DOHH2 (cell line): ENCODE measurements around the gene NET1.

Experiments used
- H3F3A ChIP-seq: fragments of 200-600 bp; sonication (generic), shearing (Covaris generic); 2 replicates; pipeline ENCODE4 v1.6.0; 2016; ENCODE audit warnings: antibody characterized with exemption, mild to moderate bottlenecking; ENCODE audit not compliant: control insufficient read depth, insufficient read depth
- H3K27ac ChIP-seq: fragments of 200-600 bp; sonication (generic); 2 replicates; pipeline ENCODE4 v1.5.1; 2014; ENCODE audit warnings: low read depth, mild to moderate bottlenecking, low read length, moderate library complexity
- H3K27me3 ChIP-seq: fragments of 200-600 bp; sonication (generic); 2 replicates; pipeline ENCODE4 v1.6.1; 2014; ENCODE audit warnings: mild to moderate bottlenecking, low read length, mixed read lengths; ENCODE audit not compliant: control insufficient read depth
- H3K36me3 ChIP-seq: fragments of 200-600 bp; sonication (generic); 2 replicates; pipeline ENCODE4 v1.6.1; 2014; ENCODE audit warnings: mild to moderate bottlenecking, low read length, moderate library complexity, mixed read lengths; ENCODE audit not compliant: control insufficient read depth
- H3K4me1 ChIP-seq: fragments of 200-600 bp; sonication (generic); 2 replicates; pipeline ENCODE4 v1.6.1; 2014; ENCODE audit warnings: mild to moderate bottlenecking, low read length, mixed read lengths; ENCODE audit not compliant: control insufficient read depth
- H3K4me2 ChIP-seq: fragments of 200-600 bp; sonication (generic); 2 replicates; pipeline ENCODE4 v1.6.0; 2014; ENCODE audit warnings: mild to moderate bottlenecking, low read length, moderate library complexity
- H3K4me3 ChIP-seq: fragments of 200-600 bp; sonication (generic); 2 replicates; pipeline ENCODE4 v1.5.1; 2014; ENCODE audit warnings: mild to moderate bottlenecking, low read length, mixed read lengths
- H3K79me2 ChIP-seq: fragments of 200-600 bp; sonication (generic); 2 replicates; pipeline ENCODE4 v1.6.1; 2014; ENCODE audit warnings: mild to moderate bottlenecking, low read length, mixed read lengths; ENCODE audit not compliant: control insufficient read depth
- H3K9me2 ChIP-seq: fragments of 200-600 bp; sonication (generic); replicated peaks from 2 replicates; pipeline ENCODE4 v1.6.1; 2014; ENCODE audit warnings: mild to moderate bottlenecking, low read length, mixed read lengths; ENCODE audit not compliant: control insufficient read depth
- H3K9me3 ChIP-seq: fragments of 200-600 bp; sonication (generic); 2 replicates; pipeline ENCODE4 v1.6.1; 2014; ENCODE audit warnings: antibody characterized with exemption, low read length, mixed read lengths; ENCODE audit not compliant: control insufficient read depth, insufficient read depth
- H4K20me1 ChIP-seq: fragments of 200-600 bp; sonication (generic); 2 replicates; pipeline ENCODE4 v1.6.0; 2014; ENCODE audit warnings: low read depth, mild to moderate bottlenecking, antibody characterized with exemption, low read length, moderate library complexity; ENCODE audit not compliant: control insufficient read depth, insufficient read depth
- CTCF ChIP-seq: fragments of 200-600 bp; sonication (generic); IDR thresholded peaks from one replicate; pipeline ENCODE4 v1.5.1; 2014; ENCODE audit warnings: antibody characterized with exemption, mild to moderate bottlenecking, low read depth, low read length; ENCODE audit not compliant: poor library complexity, severe bottlenecking
- EZH2phosphoT487 ChIP-seq: fragments of 200-600 bp; sonication (generic); IDR thresholded peaks from 2 replicates; pipeline ENCODE4 v1.6.1; 2017; ENCODE audit warnings: borderline replicate concordance, mild to moderate bottlenecking, antibody characterized with exemption, low read length, moderate library complexity, mixed read lengths

NET1 gene

DNA sequence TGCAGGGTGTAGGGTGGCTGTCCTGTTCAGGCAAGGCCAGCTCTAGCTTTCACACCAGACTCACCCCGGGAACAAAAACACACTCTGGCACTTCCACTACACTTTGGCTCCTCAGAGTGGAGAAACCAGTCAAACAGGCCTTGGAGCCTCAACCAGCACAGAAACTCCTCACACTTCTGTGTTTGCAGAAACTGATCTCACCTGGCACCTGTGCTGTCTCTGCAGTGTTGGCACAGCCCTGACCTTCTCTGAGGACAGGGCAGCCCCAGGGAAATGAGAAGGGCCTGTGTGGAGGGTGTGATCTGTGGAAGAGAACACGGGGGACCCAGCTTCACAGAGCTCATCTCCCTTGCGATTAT lies 91.1 kb downstream of the NET1 start:
- Histone ChIP-seq H3K4me2 (no peak overlapping the region), H3F3A (no peaks in the 10 kb centered on the region), H3K27me3 (peaks cover 27% of the 10 kb centered on the region), H3K4me3 (no peak overlapping the region), H4K20me1 (no peaks in the 10 kb centered on the region), H3K27ac (no peak overlapping the region), H3K4me1 (no peaks in the 10 kb centered on the region), H3K9me2 (no peaks in the 10 kb centered on the region), H3K79me2 (no peaks in the 10 kb centered on the region), H3K9me3 (no peaks in the 10 kb centered on the region), H3K36me3 (no peaks in the 10 kb centered on the region)
- TF ChIP-seq CTCF, result no peak
- no peak for TF ChIP-seq EZH2phosphoT487

DNA sequence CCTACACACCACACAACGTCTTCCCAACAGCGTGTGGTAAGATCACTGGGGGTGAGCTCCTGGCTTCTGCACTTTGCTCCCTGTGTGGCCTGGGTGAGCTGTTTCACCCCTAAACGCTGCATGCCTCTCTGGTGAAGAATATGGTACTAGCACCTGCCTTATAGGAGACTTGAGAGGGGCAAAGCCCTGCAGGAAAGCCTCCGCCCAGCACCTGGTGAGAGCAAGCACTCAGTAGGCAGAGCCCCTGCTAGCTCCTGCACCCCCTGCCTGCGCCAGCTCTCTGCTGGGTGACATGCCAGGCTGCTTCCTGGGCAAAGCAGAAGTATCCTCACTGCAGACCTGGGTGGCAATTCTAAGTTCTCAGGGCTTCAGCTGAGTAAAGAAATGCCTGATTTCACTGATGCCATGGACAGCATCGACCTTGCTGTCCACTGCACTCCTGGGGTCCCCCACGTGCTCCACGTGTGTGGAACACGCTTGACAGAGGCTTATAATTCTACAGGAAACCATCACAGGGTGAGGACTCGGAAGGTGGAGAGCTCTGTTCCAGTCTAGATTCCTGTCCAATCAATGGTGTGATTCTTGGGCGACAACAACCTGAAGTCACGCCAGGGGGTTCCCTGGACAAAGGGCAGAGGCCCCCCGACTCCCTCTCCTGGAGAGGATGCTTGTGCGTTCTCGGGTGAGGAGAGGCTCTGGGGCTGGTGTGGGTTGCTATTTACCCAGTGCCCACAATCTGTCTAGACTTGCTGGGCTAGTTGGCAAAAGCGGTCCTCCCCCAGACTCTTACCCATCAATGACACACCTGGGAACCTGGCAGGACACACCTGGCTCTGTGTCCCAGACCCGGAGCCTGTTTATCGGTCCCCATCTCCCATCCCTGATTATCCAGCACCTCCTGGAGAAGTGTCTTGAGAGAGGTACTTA lies 92.1 kb downstream of the NET1 start:
- no peak overlapping the region for H3K4me3 ChIP-seq
- H3K36me3 ChIP-seq, result no peaks in the 10 kb centered on the region
- H3F3A ChIP-seq, result no peaks in the 10 kb centered on the region
- TF ChIP-seq EZH2phosphoT487 (no peak), CTCF (no peak)
- peaks cover 27% of the 10 kb centered on the region for H3K27me3 ChIP-seq
- no peaks in the 10 kb centered on the region for H3K9me2 ChIP-seq
- H3K4me1 ChIP-seq, result no peaks in the 10 kb centered on the region
- no peaks in the 10 kb centered on the region for H3K9me3 ChIP-seq
- no peak overlapping the region for H3K4me2 ChIP-seq
- no peaks in the 10 kb centered on the region for H4K20me1 ChIP-seq
- H3K79me2 ChIP-seq, result no peaks in the 10 kb centered on the region
- H3K27ac ChIP-seq, result no peak overlapping the region

- Histone ChIP-seq H3K27me3 (peaks cover 18% of the 10 kb centered on the region), H3F3A (no peaks in the 10 kb centered on the region), H3K4me2 (no peak overlapping the region), H3K4me3 (no peak overlapping the region), H3K36me3 (no peaks in the 10 kb centered on the region), H3K79me2 (no peaks in the 10 kb centered on the region), H4K20me1 (no peaks in the 10 kb centered on the region), H3K9me2 (no peaks in the 10 kb centered on the region), H3K27ac (no peak overlapping the region), H3K4me1 (no peaks in the 10 kb centered on the region), H3K9me3 (no peaks in the 10 kb centered on the region)
- no peak for TF ChIP-seq CTCF
- TF ChIP-seq EZH2phosphoT487, result no peak
Measured at GRCh38 chr10:5506246-5506645, 93.9 kb downstream of the NET1 start.
